Neuronal stem cell (in vitro differentiated cells): ENCODE measurements around the gene RPN2.

Experiments
- DNase-seq: peaks from one replicate; pipeline ENCODE4 v3.0.0-alpha.2; 2013; ENCODE audit warnings: low spot score
- H2AFZ ChIP-seq: one replicate; pipeline ENCODE4 v1.6.1; 2013; ENCODE audit warnings: mild to moderate bottlenecking, low read length, inconsistent platforms
- H2AK5ac ChIP-seq: 2 replicates; pipeline ENCODE4 v1.6.1; 2013; ENCODE audit warnings: low read depth, mild to moderate bottlenecking, inconsistent platforms, low read length, moderate library complexity, mixed read lengths
- H2BK120ac ChIP-seq: 2 replicates; pipeline ENCODE4 v1.6.1; 2013; ENCODE audit warnings: low read depth, mild to moderate bottlenecking, inconsistent platforms, low read length, moderate library complexity, mixed read lengths
- H2BK12ac ChIP-seq: one replicate; pipeline ENCODE4 v1.6.1; 2013; ENCODE audit warnings: low read length, inconsistent platforms
- H2BK15ac ChIP-seq: 2 replicates; pipeline ENCODE4 v1.6.1; 2013; ENCODE audit warnings: mild to moderate bottlenecking, low read length, inconsistent platforms, mixed read lengths
- H2BK5ac ChIP-seq: one replicate; pipeline ENCODE4 v1.6.1; 2013; ENCODE audit warnings: inconsistent platforms, mild to moderate bottlenecking, low read length, moderate library complexity
- H3K14ac ChIP-seq: one replicate; pipeline ENCODE4 v1.6.1; 2013; ENCODE audit warnings: low read length, inconsistent platforms
- H3K18ac ChIP-seq: 2 replicates; pipeline ENCODE4 v1.6.1; 2013; ENCODE audit warnings: low read length, inconsistent platforms
- H3K23ac ChIP-seq: 2 replicates; pipeline ENCODE4 v1.6.1; 2013; ENCODE audit warnings: low read depth, mild to moderate bottlenecking, mixed read lengths, low read length, inconsistent platforms; ENCODE audit not compliant: poor library complexity
- H3K27ac ChIP-seq: replicated peaks from 3 replicates; pipeline ENCODE4 v1.5.1; 2013; ENCODE audit warnings: low read length, inconsistent platforms
- H3K27me3 ChIP-seq, 3 experiments: 2 replicates each; pipeline ENCODE4 v1.6.1; 2013; ENCODE audit warnings: low read length in 3 of 3, mild to moderate bottlenecking in 2 of 3, inconsistent platforms in 1 of 3, low read depth in 1 of 3, mixed read lengths in 1 of 3, moderate library complexity in 1 of 3; ENCODE audit not compliant: control insufficient read depth in 3 of 3, insufficient read depth in 3 of 3
- H3K36me3 ChIP-seq, 2 donors: replicated peaks in 1 of 2; 2 replicates each; pipeline ENCODE4 v1.6.1; 2013; ENCODE audit warnings: low read length in 2 of 2; ENCODE audit not compliant: control insufficient read depth in 2 of 2, insufficient read depth in 2 of 2
- H3K4ac ChIP-seq: 2 replicates; pipeline ENCODE4 v1.6.1; 2013; ENCODE audit warnings: inconsistent platforms, mild to moderate bottlenecking, low read length, moderate library complexity
- H3K4me1 ChIP-seq, 2 donors: 1 replicate in 1 of 2; 2 replicates in 1 of 2; pipeline ENCODE4 v1.6.1; 2013; ENCODE audit warnings: low read length in 2 of 2, low read depth in 1 of 2; ENCODE audit not compliant: control insufficient read depth in 2 of 2, insufficient read depth in 1 of 2
- H3K4me2 ChIP-seq: one replicate; pipeline ENCODE4 v1.6.1; 2013; ENCODE audit warnings: mild to moderate bottlenecking, low read length, inconsistent platforms; ENCODE audit not compliant: insufficient read depth, poor library complexity, severe bottlenecking
- H3K4me3 ChIP-seq, 2 donors: 2 replicates each; pipeline ENCODE4 v1.5.1; 2013; ENCODE audit warnings: low read length in 2 of 2, mild to moderate bottlenecking in 2 of 2, inconsistent platforms in 1 of 2, moderate library complexity in 1 of 2
- H3K79me1 ChIP-seq: one replicate; pipeline ENCODE4 v1.6.1; 2013; ENCODE audit warnings: low read depth, mild to moderate bottlenecking, inconsistent platforms, low read length, moderate library complexity
- H3K9ac ChIP-seq: one replicate; pipeline ENCODE4 v1.6.1; 2013; ENCODE audit warnings: mild to moderate bottlenecking, low read depth, low read length, inconsistent platforms; ENCODE audit not compliant: poor library complexity
- H3K9me3 ChIP-seq, 2 donors: replicated peaks in 1 of 2; 2 replicates each; pipeline versions ENCODE3 to v1.6.1; 2013; ENCODE audit warnings: low read length in 2 of 2, mild to moderate bottlenecking in 2 of 2, inconsistent platforms in 1 of 2, low read depth in 1 of 2, mixed read lengths in 1 of 2, moderate library complexity in 1 of 2; ENCODE audit not compliant: control insufficient read depth in 2 of 2, insufficient read depth in 1 of 2
- H4K8ac ChIP-seq: one replicate; pipeline ENCODE4 v1.6.1; 2013; ENCODE audit warnings: low read depth, mild to moderate bottlenecking, inconsistent platforms, low read length, moderate library complexity
- H4K91ac ChIP-seq: one replicate; pipeline ENCODE4 v1.6.1; 2013; ENCODE audit warnings: low read length, low read depth, mild to moderate bottlenecking, inconsistent platforms; ENCODE audit not compliant: poor library complexity
- WGBS, 2 donors: extraction: QIAGEN DNeasy Blood & Tissue Kit; methylation state at CpG; one replicate each; pipeline ENCODE4 v1.1.7; 2013; ENCODE audit warnings: missing lambda C conversion rate in 2 of 2, mixed read lengths in 1 of 2; ENCODE audit not compliant: insufficient read length in 2 of 2, insufficient replicate concordance in 1 of 2; ENCODE audit errors: extremely low coverage in 2 of 2; 5-methylcytosine and 5-hydroxymethylcytosine counted together

RPN2 gene

DNA sequence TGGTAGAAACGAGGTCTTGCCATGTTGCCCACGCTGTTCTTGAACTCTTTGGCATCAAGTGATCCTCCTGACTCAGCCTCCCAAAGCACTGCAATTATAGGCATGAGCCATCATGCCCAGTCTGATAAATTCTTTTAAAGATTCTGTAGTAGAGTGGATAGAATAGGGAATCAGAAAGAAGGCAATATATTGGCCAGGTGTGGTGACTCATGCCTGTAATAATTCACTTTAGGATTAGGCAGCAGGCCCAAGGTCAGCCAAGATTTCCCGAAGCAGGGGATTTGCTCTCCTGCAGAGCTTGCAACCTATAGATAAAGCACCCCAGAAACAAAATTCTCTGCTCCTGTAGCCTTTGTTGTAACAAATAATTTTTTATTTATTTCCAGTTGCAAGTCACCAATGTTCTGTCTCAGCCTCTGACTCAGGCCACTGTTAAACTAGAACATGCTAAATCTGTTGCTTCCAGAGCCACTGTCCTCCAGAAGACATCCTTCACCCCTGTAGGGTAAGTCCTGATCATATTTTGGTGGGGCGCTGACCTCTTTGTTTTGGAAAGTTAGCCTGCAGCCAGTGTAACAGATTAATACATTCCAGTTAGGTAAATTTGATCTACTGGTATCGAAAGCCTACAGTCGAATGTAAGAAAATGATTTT, 30.7 kb downstream of the RPN2 start:
- Histone ChIP-seq H3K4me1 (peaks cover 7 to 16% of the 10 kb centered on the region in 2 donors), H3K27ac (no peak overlapping the region)

GRCh38 chr20:37218441-37218840, 39.3 kb downstream of the RPN2 start:
- H3K9me3 ChIP-seq, result peaks cover 0 to 6% of the 10 kb centered on the region in 2 donors
- H2BK12ac ChIP-seq, result no peak overlapping the region
- peaks cover 8 to 80% of the 10 kb centered on the region in 2 donors for H3K36me3 ChIP-seq
- no peak overlapping the region for H4K91ac ChIP-seq
- no peaks in the 10 kb centered on the region for H3K27me3 ChIP-seq
- no peak overlapping the region for H3K9ac ChIP-seq
- H3K23ac ChIP-seq, result no peak overlapping the region
- no peak overlapping the region for H3K14ac ChIP-seq
- H2BK5ac ChIP-seq, result no peak overlapping the region
- no peak overlapping the region for H2BK120ac ChIP-seq
- no peak overlapping the region for H3K4me3 ChIP-seq
- no peak overlapping the region for H3K4me2 ChIP-seq
- no peak overlapping the region for H3K27ac ChIP-seq
- no peak overlapping the region for H3K18ac ChIP-seq
- no peak for DNase-seq
- no peak overlapping the region for H2AK5ac ChIP-seq
- no peak overlapping the region for H4K8ac ChIP-seq
- H2AFZ ChIP-seq, result no peak overlapping the region
- no peak overlapping the region for H3K4ac ChIP-seq
- no peak overlapping the region for H2BK15ac ChIP-seq
- WGBS, 2 donors, result no CpG with 5 or more reads among the region's 4 CpGs
- peaks cover 10 to 21% of the 10 kb centered on the region in 2 donors for H3K4me1 ChIP-seq
- no peaks in the 10 kb centered on the region for H3K79me1 ChIP-seq

More for the DNA sequence above, 30.7 kb downstream of the RPN2 start:
- DNase-seq, result no peak
- Histone ChIP-seq H3K9me3 (peaks cover 0 to 6% of the 10 kb centered on the region in 2 donors), H4K8ac (no peak overlapping the region), H3K18ac (no peak overlapping the region), H2BK12ac (no peak overlapping the region), H2AK5ac (no peak overlapping the region), H3K23ac (no peak overlapping the region), H2AFZ (no peak overlapping the region), H3K4me3 (no peak overlapping the region), H4K91ac (no peak overlapping the region), H3K27me3 (no peaks in the 10 kb centered on the region), H3K4me2 (no peak overlapping the region), H2BK5ac (no peak overlapping the region), H3K4ac (no peak overlapping the region), H2BK120ac (no peak overlapping the region), H3K14ac (no peak overlapping the region), H3K36me3 (peaks cover 21 to 96% of the 10 kb centered on the region in 2 donors), H3K9ac (no peak overlapping the region), H3K79me1 (no peaks in the 10 kb centered on the region), H2BK15ac (no peak overlapping the region)
- no CpG with 5 or more reads among the region's 6 CpGs for WGBS, 2 donors

- WGBS, 2 donors, result no CpG with 5 or more reads among the region's 4 CpGs
- no peak overlapping the region for H2BK120ac ChIP-seq
- peaks cover 10 to 21% of the 10 kb centered on the region in 2 donors for H3K4me1 ChIP-seq
- no peak overlapping the region for H4K8ac ChIP-seq
- H3K14ac ChIP-seq, result no peak overlapping the region
- H3K9me3 ChIP-seq, result peaks cover 0 to 2% of the 10 kb centered on the region in 2 donors
- H3K27ac ChIP-seq, result no peak overlapping the region
- no peak for DNase-seq
- no peaks in the 10 kb centered on the region for H3K27me3 ChIP-seq
- H2BK5ac ChIP-seq, result no peak overlapping the region
- no peak overlapping the region for H2BK12ac ChIP-seq
- no peak overlapping the region for H4K91ac ChIP-seq
- no peak overlapping the region for H2AFZ ChIP-seq
- H3K4me2 ChIP-seq, result no peak overlapping the region
- no peak overlapping the region for H3K18ac ChIP-seq
- H2AK5ac ChIP-seq, result no peak overlapping the region
- H3K36me3 ChIP-seq, result peaks cover 9 to 80% of the 10 kb centered on the region in 2 donors
- no peak overlapping the region for H3K9ac ChIP-seq
- H3K79me1 ChIP-seq, result no peaks in the 10 kb centered on the region
- H3K4ac ChIP-seq, result no peak overlapping the region
- H3K23ac ChIP-seq, result no peak overlapping the region
- H3K4me3 ChIP-seq, result no peak overlapping the region
- H2BK15ac ChIP-seq, result no peak overlapping the region
These were observed 39.8 kb downstream of the RPN2 start for GRCh38 chr20:37218976-37219375.

GRCh38 chr20:37219751-37220668, 40.9 kb downstream of the RPN2 start:
- WGBS, 2 donors, result no CpG with 5 or more reads among the region's 10 CpGs
- H3K27ac ChIP-seq, result no peak overlapping the region
- no peak overlapping the region for H4K91ac ChIP-seq
- peaks cover 10 to 21% of the 10 kb centered on the region in 2 donors for H3K4me1 ChIP-seq
- no peak overlapping the region for H3K14ac ChIP-seq
- H2BK12ac ChIP-seq, result no peak overlapping the region
- no peak overlapping the region for H3K9ac ChIP-seq
- DNase-seq, result no peak
- H3K36me3 ChIP-seq, result peaks cover 15 to 80% of the 10 kb centered on the region in 2 donors
- no peak overlapping the region for H3K4me3 ChIP-seq
- no peaks in the 10 kb centered on the region for H3K27me3 ChIP-seq
- H2BK120ac ChIP-seq, result no peak overlapping the region
- no peak overlapping the region for H3K23ac ChIP-seq
- H2AK5ac ChIP-seq, result no peak overlapping the region
- no peaks in the 10 kb centered on the region for H3K9me3 ChIP-seq
- H2AFZ ChIP-seq, result no peak overlapping the region
- H2BK5ac ChIP-seq, result no peak overlapping the region
- no peak overlapping the region for H2BK15ac ChIP-seq
- H3K18ac ChIP-seq, result no peak overlapping the region
- peaks cover 2% of the 10 kb centered on the region for H3K79me1 ChIP-seq
- H3K4ac ChIP-seq, result no peak overlapping the region
- no peak overlapping the region for H4K8ac ChIP-seq
- H3K4me2 ChIP-seq, result no peak overlapping the region
